Motor neuron (in vitro differentiated cells): ENCODE measurements around the gene SEMA3E. TPM values are rescaled to one million over a fixed set of nuclear protein-coding genes. Genes with fewer than 3 reads are reported as not detected.
"Not testable (repeated sequence)": the region's sequence is repeated elsewhere in the genome, so short reads cannot be mapped to it uniquely, and the experiment has no call there.

ENCODE experiments used
- ATAC-seq, 8 experiments: fragments of 200-7000 bp; cut with Tn5 transposase; replicated peaks in 6 of 8; 2 replicates each; pipeline ENCODE4 v1.8.0; 2021; ENCODE audit warnings: mild to moderate bottlenecking in 8 of 8, moderate library complexity in 8 of 8
- H3K27ac ChIP-seq, 2 donors: fragments of 250-450 bp; sonication (Bioruptor Pico); 2 replicates each; pipeline ENCODE4 v1.9.0; 2021; ENCODE audit warnings: antibody characterized with exemption in 2 of 2, mild to moderate bottlenecking in 2 of 2, moderate library complexity in 1 of 2
- H3K4me1 ChIP-seq, 2 donors: fragments of 250-450 bp; sonication (Bioruptor Pico); replicated peaks in 1 of 2; 2 replicates each; pipeline ENCODE4 v1.6.1; 2021; ENCODE audit warnings: antibody characterized with exemption in 2 of 2, mild to moderate bottlenecking in 2 of 2, moderate library complexity in 1 of 2
- H3K4me3 ChIP-seq, 5 donors: fragments of 250-450 bp; sonication (Bioruptor Pico); 2 replicates each; pipeline ENCODE4 v1.9.0; 2021; ENCODE audit warnings: antibody characterized with exemption in 5 of 5, mild to moderate bottlenecking in 5 of 5, moderate library complexity in 4 of 5
- WGBS, 10 experiments: fragments of 450-650 bp; shearing (Covaris generic); methylation state at CpG; one replicate each; pipeline ENCODE4 v1.0.0; 2022; 5-methylcytosine and 5-hydroxymethylcytosine counted together
- in situ Hi-C, 9 experiments: fragments of 400-800 bp; cut with MboI; loops; one replicate each; pipeline ENCODE4 v1.15.0; 2021; ENCODE audit warnings: low sequenced_read_pairs in 9 of 9, low pct_unique_long_range_greater_than_20kb in 2 of 9; ENCODE audit not compliant: unreplicated experiment in 9 of 9
- total RNA-seq, 8 experiments: library from RNA; unstranded; fragments of 300-600 nt; gene quantifications; 2 replicates each; pipeline versions ENCODE4 v1.2.3 to v1.2.4, GENCODE V29; 2022

The SEMA3E gene
- total RNA-seq, 8 experiments from 2014 or later, result 1.2 to 14.1 (median 7.0) TPM

DNA sequence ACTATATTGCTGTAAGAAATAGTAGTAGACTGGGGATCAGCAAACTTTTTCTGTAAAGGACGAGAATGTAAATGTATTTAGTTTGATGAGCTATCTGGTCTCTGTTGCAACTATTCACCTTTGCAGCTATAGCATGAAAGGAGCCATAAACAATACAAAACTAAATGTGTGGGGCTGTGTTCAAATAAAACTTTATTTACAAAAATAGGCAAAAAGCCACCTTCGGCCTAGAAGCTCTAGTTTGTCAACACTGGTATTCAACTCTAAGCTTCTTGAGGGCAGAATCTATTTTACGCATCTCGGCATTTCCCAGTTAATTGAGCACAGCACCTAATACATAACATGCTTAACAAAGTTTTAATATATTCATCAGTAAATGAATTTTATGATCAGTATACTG, 181.4 kb downstream of the SEMA3E start:
- in situ Hi-C loops, result no loop called here
- WGBS, 10 experiments, result 88 to 100% (median 98%) methylated on average over 2 to 4 of the region's 4 CpGs; no CpG with 5 or more reads in 1 of the 10 experiments
- no peak overlapping the region for H3K27ac ChIP-seq
- peaks cover 0 to 3% of the 10 kb centered on the region in 2 donors for H3K4me1 ChIP-seq
- no peak for ATAC-seq
- no peak overlapping the region for H3K4me3 ChIP-seq

DNA sequence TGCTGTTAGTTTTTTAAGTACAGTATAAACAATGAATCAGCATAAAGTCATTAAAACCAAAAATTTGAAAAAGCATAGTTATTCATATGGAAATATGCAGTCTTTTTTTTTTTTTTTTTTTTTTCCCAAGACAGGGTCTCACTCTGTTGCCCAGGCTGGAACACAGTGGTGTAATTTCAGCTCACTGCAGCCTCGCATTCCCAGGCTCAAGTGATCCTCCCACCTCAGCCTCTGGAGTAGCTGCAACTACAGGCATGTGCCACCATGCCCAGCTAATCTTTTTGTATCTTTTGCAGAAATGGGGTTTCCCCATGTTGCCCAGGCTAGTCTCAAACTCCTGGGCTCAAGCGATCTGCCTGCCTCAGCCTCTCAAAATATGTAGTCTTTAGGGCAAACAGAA, 182.0 kb downstream of the SEMA3E start:
- no peak overlapping the region for H3K4me3 ChIP-seq
- H3K27ac ChIP-seq, result no peak overlapping the region
- H3K4me1 ChIP-seq, result peaks cover 0 to 3% of the 10 kb centered on the region in 2 donors
- 57 to 100% (median 100%) methylated on average over 1 to 2 of the region's 2 CpGs; no CpG with 5 or more reads in 5 of the 10 experiments for WGBS, 10 experiments
- in situ Hi-C loops, result no loop called here
- no peak for ATAC-seq

- ATAC-seq, result no peak
- 41 to 93% (median 67%) methylated on average over 2 to 4 of the region's 4 CpGs for WGBS, 10 experiments
- in situ Hi-C loops, result no loop called here
- Histone ChIP-seq H3K27ac (no peak overlapping the region), H3K4me1 (peaks cover 0 to 3% of the 10 kb centered on the region in 2 donors), H3K4me3 (no peak overlapping the region)
Measured at GRCh38 chr7:83466187-83466923, 182.6 kb downstream of the SEMA3E start.

GRCh38 chr7:83465643-83466042, 183.3 kb downstream of the SEMA3E start:
- Histone ChIP-seq H3K4me1 (peaks cover 0 to 3% of the 10 kb centered on the region in 2 donors), H3K4me3 (no peak overlapping the region), H3K27ac (no peak overlapping the region)
- WGBS, 10 experiments, result 60 to 100% (median 82%) methylated on average over 1 to 4 of the region's 4 CpGs
- in situ Hi-C loops, result no loop called here
- no peak for ATAC-seq

- 80% methylated on average over 1 of the region's 15 CpGs; no CpG with 5 or more reads in 9 of the 10 experiments for WGBS, 10 experiments
- H3K4me1 ChIP-seq, H3K4me3 ChIP-seq, in situ Hi-C loops, ATAC-seq, H3K27ac ChIP-seq: not testable (repeated sequence)
Measured at GRCh38 chr7:83461820-83462219, 187.1 kb downstream of the SEMA3E start.

- in situ Hi-C loops, H3K4me1 ChIP-seq, H3K4me3 ChIP-seq, H3K27ac ChIP-seq, ATAC-seq: not testable (repeated sequence)
- no CpG with 5 or more reads among the region's 18 CpGs for whole genome bisulfite sequencing, 10 experiments
Measured at GRCh38 chr7:83459930-83460653, 188.8 kb downstream of the SEMA3E start.

DNA sequence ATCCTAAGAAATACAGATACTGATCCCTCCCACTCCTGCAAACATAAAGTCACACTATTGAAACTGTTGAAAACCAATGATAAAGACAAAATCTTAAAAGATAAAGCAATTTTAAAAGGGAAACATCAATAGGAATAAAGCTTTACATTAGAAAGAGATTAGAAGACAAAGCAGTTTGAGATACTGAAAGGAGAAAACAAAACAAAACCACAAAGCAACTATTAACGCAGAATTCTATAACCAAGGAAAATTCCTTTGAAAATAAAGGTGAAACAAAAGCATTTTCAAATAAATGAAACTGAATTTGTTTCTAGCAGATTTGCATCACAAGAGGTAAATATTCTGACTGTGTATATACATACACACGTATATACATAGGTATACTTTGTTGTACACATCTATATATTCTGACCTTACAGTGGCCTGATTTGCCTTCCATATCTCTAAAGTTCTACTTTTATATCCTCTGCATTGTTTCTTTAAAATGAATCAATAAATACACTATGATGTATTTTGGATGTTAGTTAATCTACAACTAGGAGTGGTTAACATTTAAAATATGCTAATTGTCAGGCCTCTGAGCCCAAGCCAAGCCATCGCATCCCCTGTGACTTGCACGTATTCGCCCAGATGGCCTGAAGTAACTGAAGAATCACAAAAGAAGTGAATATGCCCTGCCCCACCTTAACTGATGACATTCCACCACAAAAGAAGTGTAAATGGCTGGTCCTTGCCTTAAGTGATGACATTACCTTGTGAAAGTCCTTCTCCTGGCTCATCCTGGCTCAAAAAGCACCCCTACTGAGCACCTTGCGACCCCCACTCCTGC, 189.6 kb downstream of the SEMA3E start:
- H3K4me3 ChIP-seq, H3K4me1 ChIP-seq, in situ Hi-C loops, H3K27ac ChIP-seq: not testable (repeated sequence)
- 47 to 87% (median 74%) methylated on average over 1 to 3 of the region's 6 CpGs for WGBS, 10 experiments
- ATAC-seq, result peak in 3 of 8 experiments; percentile 20 to 84 (median 33)

DNA sequence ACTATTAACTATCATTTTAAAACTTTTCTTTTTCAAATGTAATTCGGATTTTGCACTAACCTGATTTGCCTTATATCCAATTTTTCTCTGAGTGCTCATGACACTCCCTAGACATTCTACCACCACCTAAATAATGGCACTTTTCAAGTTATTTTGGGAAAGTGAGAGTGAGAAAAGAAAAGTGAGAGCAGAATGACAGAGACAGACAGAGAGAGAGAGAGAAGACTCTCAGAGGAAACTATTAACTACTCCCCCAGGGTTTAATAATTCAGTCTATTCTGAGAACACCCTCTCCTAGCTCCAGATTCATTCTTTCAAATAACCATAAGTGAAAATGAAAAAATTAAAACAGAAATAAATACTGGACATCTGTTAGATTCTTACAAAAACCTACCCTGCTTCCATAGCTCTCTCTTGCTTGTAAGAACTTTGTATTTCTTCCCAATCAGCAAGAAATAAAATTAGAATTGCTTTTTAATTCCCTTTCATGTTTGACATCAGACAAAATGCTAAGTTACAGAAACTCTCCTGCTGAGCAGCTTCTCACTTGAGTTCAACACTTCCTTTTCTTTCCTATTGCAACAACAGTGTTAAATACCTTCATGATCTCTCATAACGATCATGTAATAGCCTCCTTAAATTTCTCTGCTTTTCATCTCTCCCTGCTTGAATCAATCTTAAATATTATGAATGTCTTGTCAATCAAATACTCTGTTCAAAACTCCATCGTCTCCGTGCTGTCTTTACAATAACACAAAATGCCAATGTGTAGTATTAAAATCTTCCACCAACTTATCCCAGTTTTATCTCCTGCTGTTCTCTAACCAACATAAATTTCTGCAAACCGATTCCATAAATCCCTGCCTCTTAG, 191.7 kb downstream of the SEMA3E start:
- in situ Hi-C loops, result no loop called here
- Histone ChIP-seq H3K4me3 (no peak overlapping the region), H3K4me1 (peaks cover 2 to 11% of the 10 kb centered on the region in 2 donors), H3K27ac (no peak overlapping the region)
- ATAC-seq, result no peak
- WGBS, 10 experiments, result 11 to 100% (median 28%) methylated on average over 1 to 5 of the region's 5 CpGs

GRCh38 chr7:83456413-83456812, 192.5 kb downstream of the SEMA3E start:
- Histone ChIP-seq H3K27ac (no peak overlapping the region), H3K4me1 (peaks cover 4 to 17% of the 10 kb centered on the region in 2 donors), H3K4me3 (no peak overlapping the region)
- in situ Hi-C loops, result no loop called here
- 83 to 100% (median 92%) methylated on average over 1 to 5 of the region's 5 CpGs for WGBS, 10 experiments
- no peak for ATAC-seq

GRCh38 chr7:83455612-83456011, 193.3 kb downstream of the SEMA3E start:
- Histone ChIP-seq H3K27ac (no peak overlapping the region), H3K4me1 (peaks cover 4 to 17% of the 10 kb centered on the region in 2 donors), H3K4me3 (no peak overlapping the region)
- ATAC-seq, result no peak
- in situ Hi-C loops, result no loop called here
- 72 to 100% (median 88%) methylated on average over 1 to 5 of the region's 5 CpGs; no CpG with 5 or more reads in 1 of the 10 experiments for WGBS, 10 experiments

DNA sequence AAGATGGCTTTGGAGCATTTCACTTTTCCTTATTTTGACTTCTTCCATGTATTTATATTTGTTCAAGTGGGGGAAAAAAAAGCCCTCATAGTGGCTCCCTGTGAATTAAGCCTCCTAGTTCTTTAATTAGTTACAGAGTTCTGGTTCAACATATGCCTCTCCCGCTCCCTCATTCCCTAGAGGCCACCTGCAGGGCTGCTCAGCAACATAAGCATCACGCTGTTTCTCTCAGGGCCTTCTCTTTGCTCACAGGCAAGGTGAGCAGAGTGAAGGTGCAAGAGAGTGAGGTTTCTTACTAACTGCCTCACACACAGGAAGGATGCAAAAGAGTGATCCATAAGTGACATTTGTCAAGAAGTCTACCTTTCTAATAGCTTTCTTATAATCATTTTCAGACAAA, 196.7 kb downstream of the SEMA3E start:
- Histone ChIP-seq H3K4me1 (peaks cover 4 to 11% of the 10 kb centered on the region in 2 donors), H3K4me3 (no peak overlapping the region), H3K27ac (no peak overlapping the region)
- ATAC-seq, result peak in 2 of 8 experiments; percentile 53 to 60
- WGBS, 10 experiments, result 43 to 100% (median 66%) methylated on average over 1 to 2 of the region's 2 CpGs; no CpG with 5 or more reads in 2 of the 10 experiments
- in situ Hi-C loops, result no loop called here

DNA sequence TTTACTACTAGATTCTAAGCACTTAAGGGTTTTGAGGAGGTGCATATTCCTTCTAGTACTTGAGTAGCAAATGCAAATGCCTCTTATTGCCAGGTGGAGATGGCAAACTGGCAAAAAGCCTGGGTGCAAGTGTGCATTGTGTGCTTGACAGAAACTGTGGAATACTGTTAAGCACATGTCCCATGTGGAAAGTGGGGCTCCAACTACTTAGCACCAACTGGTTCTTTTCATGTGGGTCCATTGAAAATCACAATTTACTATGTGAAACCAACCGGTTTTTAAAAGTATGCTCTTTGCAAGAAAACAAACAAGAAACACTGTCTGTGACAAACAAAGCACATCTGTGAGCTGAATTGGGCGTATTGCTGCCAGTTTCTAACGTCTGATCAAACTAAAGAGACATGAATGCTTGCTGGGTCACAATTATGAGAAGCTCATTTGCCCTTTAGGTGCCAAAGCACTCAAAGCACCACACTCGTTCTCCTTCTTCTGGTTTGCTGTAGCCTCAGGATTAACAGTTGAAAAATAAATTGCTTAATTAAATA, 197.4 kb downstream of the SEMA3E start:
- Histone ChIP-seq H3K27ac (no peak overlapping the region), H3K4me1 (peaks cover 2 to 8% of the 10 kb centered on the region in 2 donors), H3K4me3 (no peak overlapping the region)
- WGBS, 10 experiments, result 0 to 83% (median 60%) methylated on average over 1 to 4 of the region's 4 CpGs; no CpG with 5 or more reads in 3 of the 10 experiments
- no peak for ATAC-seq
- in situ Hi-C loops, result no loop called here
